OCI-LY1 (cell line): ENCODE results near the gene CCDC154.

ENCODE experiments used
- EZH2 ChIP-seq: fragments of 200-600 bp; sonication (generic), shearing (Covaris generic); IDR thresholded peaks from 2 replicates; pipeline ENCODE4 v1.8.0; 2017; ENCODE audit warnings: borderline replicate concordance, mixed run types, mild to moderate bottlenecking, antibody characterized with exemption, low read length, moderate library complexity, mixed read lengths
- TF ChIP-seq, protein P1 (sequence below): fragments of 200-600 bp; sonication (generic), shearing (Covaris generic); IDR thresholded peaks from 2 replicates; pipeline ENCODE4 v1.5.1; 2017; ENCODE audit warnings: mild to moderate bottlenecking, antibody characterized with exemption, low read length, moderate library complexity, mixed read lengths

- TF ChIP-seq, protein P1, sequence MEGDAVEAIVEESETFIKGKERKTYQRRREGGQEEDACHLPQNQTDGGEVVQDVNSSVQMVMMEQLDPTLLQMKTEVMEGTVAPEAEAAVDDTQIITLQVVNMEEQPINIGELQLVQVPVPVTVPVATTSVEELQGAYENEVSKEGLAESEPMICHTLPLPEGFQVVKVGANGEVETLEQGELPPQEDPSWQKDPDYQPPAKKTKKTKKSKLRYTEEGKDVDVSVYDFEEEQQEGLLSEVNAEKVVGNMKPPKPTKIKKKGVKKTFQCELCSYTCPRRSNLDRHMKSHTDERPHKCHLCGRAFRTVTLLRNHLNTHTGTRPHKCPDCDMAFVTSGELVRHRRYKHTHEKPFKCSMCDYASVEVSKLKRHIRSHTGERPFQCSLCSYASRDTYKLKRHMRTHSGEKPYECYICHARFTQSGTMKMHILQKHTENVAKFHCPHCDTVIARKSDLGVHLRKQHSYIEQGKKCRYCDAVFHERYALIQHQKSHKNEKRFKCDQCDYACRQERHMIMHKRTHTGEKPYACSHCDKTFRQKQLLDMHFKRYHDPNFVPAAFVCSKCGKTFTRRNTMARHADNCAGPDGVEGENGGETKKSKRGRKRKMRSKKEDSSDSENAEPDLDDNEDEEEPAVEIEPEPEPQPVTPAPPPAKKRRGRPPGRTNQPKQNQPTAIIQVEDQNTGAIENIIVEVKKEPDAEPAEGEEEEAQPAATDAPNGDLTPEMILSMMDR: no peak
- no peak for TF ChIP-seq EZH2
Observed at GRCh38 chr16:1489077-1489476, 44.7 kb upstream of the CCDC154 start.
